Endothelial cell of umbilical vein (primary cell): Measurements from ENCODE around the gene NF1. TPM values are rescaled to one million over a fixed set of nuclear protein-coding genes. Genes with fewer than 3 reads are reported as not detected.

Experiments
- BruUV-seq: library from RNA; stranded (reverse); fragments of 400-500 nt; replicated peaks from 2 replicates; lab custom pipeline; 2021; lab: Mats Ljungman, UMichigan
- CTCF ChIA-PET: fragments of 300-600, 350-600 bp; sonication (Branson Sonifier 250); formaldehyde crosslinking; loops from one replicate; lab custom pipeline; 2021; ENCODE audit warnings: antibody characterized with exemption, inconsistent platforms; lab: Charles Lee
- POLR2A ChIA-PET: fragments of 300-600, 350-600 bp; sonication (Branson Sonifier 250); formaldehyde crosslinking; loops from one replicate; lab custom pipeline; 2021; ENCODE audit warnings: antibody characterized with exemption, inconsistent platforms; lab: Charles Lee
- DNase-seq: peaks from one replicate; pipeline ENCODE4 v3.0.0-alpha.2; 2011; ENCODE audit warnings: low read depth, low spot score
- FAIRE-seq: peaks from 2 replicates; lab custom pipeline; 2011; peaks lifted over from hg19 to GRCh38; lab: Jason Lieb, UNC
- H2AFZ ChIP-seq: 2 replicates; pipeline ENCODE4 v1.6.0; 2012; ENCODE audit warnings: low read depth, low read length, control low read depth, inconsistent platforms
- H3K27ac ChIP-seq: 2 replicates; pipeline ENCODE4 v1.5.1; 2011; ENCODE audit warnings: low read depth, mild to moderate bottlenecking, control low read depth, low read length, moderate library complexity; ENCODE audit not compliant: insufficient read depth
- H3K27me3 ChIP-seq, 2 experiments: 2 replicates each; pipeline versions ENCODE4 v1.6.0 to v1.6.1; 2011; ENCODE audit warnings: low read length in 2 of 2, mixed read lengths in 1 of 2; ENCODE audit not compliant: control insufficient read depth in 2 of 2, insufficient read depth in 2 of 2
- H3K36me3 ChIP-seq, 2 experiments: 2 replicates in 1 of 2; 3 replicates in 1 of 2; pipeline ENCODE4 v1.5.1; 2011; ENCODE audit warnings: low read length in 2 of 2, mild to moderate bottlenecking in 1 of 2, moderate library complexity in 1 of 2; ENCODE audit not compliant: control insufficient read depth in 2 of 2, insufficient read depth in 2 of 2; ENCODE audit errors: extremely low read depth in 1 of 2
- H3K4me1 ChIP-seq: 3 replicates; pipeline ENCODE4 v1.5.1; 2011; ENCODE audit warnings: mild to moderate bottlenecking, low read length; ENCODE audit not compliant: control insufficient read depth, insufficient read depth; ENCODE audit errors: extremely low read depth
- H3K4me2 ChIP-seq: 2 replicates; pipeline ENCODE4 v1.6.1; 2011; ENCODE audit warnings: low read length, control low read depth, mixed read lengths; ENCODE audit not compliant: insufficient read depth
- H3K4me3 ChIP-seq, 3 experiments: fragments of 200-600 bp in 1 of 3; sonication (generic), shearing (Covaris generic) in 1 of 3; replicated peaks in 1 of 3; 2 replicates each; pipeline ENCODE4 v1.5.1; 2011 to 2016; ENCODE audit warnings: control low read depth in 3 of 3, low read length in 3 of 3, mild to moderate bottlenecking in 2 of 3, inconsistent platforms in 1 of 3, low read depth in 1 of 3, moderate library complexity in 1 of 3; ENCODE audit not compliant: insufficient read depth in 1 of 3
- H3K79me2 ChIP-seq: 2 replicates; pipeline ENCODE4 v1.6.0; 2012; ENCODE audit warnings: low read length, inconsistent platforms; ENCODE audit not compliant: control insufficient read depth, insufficient read depth
- H3K9ac ChIP-seq: replicated peaks from 2 replicates; pipeline ENCODE3; 2011; ENCODE audit warnings: low read length, control low read depth; ENCODE audit not compliant: insufficient read depth; ENCODE audit errors: extremely low read depth
- H3K9me1 ChIP-seq: replicated peaks from 3 replicates; pipeline ENCODE4 v1.6.0; 2011; ENCODE audit warnings: mild to moderate bottlenecking, low read length; ENCODE audit not compliant: control insufficient read depth, insufficient read depth; ENCODE audit errors: extremely low read depth
- H3K9me3 ChIP-seq: replicated peaks from 2 replicates; pipeline ENCODE4 v1.5.1; 2012; ENCODE audit warnings: low read length, inconsistent platforms; ENCODE audit not compliant: control insufficient read depth, insufficient read depth
- H4K20me1 ChIP-seq: replicated peaks from 2 replicates; pipeline ENCODE3; 2011; ENCODE audit warnings: mild to moderate bottlenecking, low read length; ENCODE audit not compliant: control insufficient read depth, insufficient read depth; ENCODE audit errors: extremely low read depth
- EZH2 ChIP-seq: IDR thresholded peaks from 2 replicates; pipeline ENCODE4 v1.6.1; 2012; ENCODE audit warnings: borderline replicate concordance, low read depth, mild to moderate bottlenecking, moderate library complexity, low read length, inconsistent platforms; ENCODE audit not compliant: severe bottlenecking
- FOS ChIP-seq: IDR thresholded peaks from 2 replicates; pipeline ENCODE4 v1.6.1; 2011; ENCODE audit warnings: mild to moderate bottlenecking, low read length, moderate library complexity, borderline replicate concordance; ENCODE audit not compliant: insufficient read depth
- GATA2 ChIP-seq: IDR thresholded peaks from 2 replicates; pipeline ENCODE4 v1.7.0; 2011; ENCODE audit warnings: low read depth, mild to moderate bottlenecking, moderate library complexity, mixed read lengths, low read length; ENCODE audit not compliant: insufficient read length, insufficient read depth
- JUN ChIP-seq: IDR thresholded peaks from 2 replicates; pipeline ENCODE4 v1.6.1; 2011; ENCODE audit warnings: borderline replicate concordance, low read depth; ENCODE audit not compliant: insufficient read length, insufficient read depth
- MYC ChIP-seq: IDR thresholded peaks from one replicate; pipeline ENCODE4 v1.6.1; 2011; ENCODE audit warnings: mild to moderate bottlenecking, low read depth, low read length
- POLR2A ChIP-seq: IDR thresholded peaks from 2 replicates; pipeline ENCODE4 v1.6.1; 2012; ENCODE audit warnings: low read depth, mild to moderate bottlenecking, control low read depth, low read length
- POLR2AphosphoS5 ChIP-seq: IDR thresholded peaks from 2 replicates; pipeline ENCODE4 v1.6.1; 2012; ENCODE audit warnings: low read depth, mild to moderate bottlenecking, control low read depth, low read length, moderate library complexity; ENCODE audit not compliant: insufficient read depth
- dilution Hi-C: fragments of 300-500 bp; cut with MboI; formaldehyde crosslinking; loops from one replicate; pipeline ENCODE4 v1.15.0; 2019; ENCODE audit warnings: low sequenced_read_pairs; ENCODE audit not compliant: extremely low pct_ligation_motif_present
- intact Hi-C: fragments of 100-400 bp; cut with micrococcal nuclease; formaldehyde crosslinking; loops from one replicate; pipeline ENCODE4 v1.10.0; 2022
- polyA plus RNA-seq, 4 experiments: library from polyadenylated mRNA; depleted of rRNA in 3 of 4; stranded (reverse) in 3 of 4; unstranded in 1 of 4; fragments of >200 nt; gene quantifications; 2 replicates each; pipeline versions ENCODE4 v1.2.1 to v1.2.3, GENCODE V29; 2011 to 2012; ENCODE audit warnings: missing spikeins in 1 of 4
- total RNA-seq: library from RNA; stranded (reverse); gene quantifications from 2 replicates; pipeline ENCODE4 v1.2.3, GENCODE V29; 2021
- TF ChIP-seq, protein P1 (sequence below): IDR thresholded peaks from 2 replicates; pipeline ENCODE4 v1.6.1; 2011; ENCODE audit not compliant: insufficient read depth, insufficient read length
- TF ChIP-seq, protein P2 (sequence below), 2 donors: IDR thresholded peaks; 1 replicate in 1 of 2; 2 replicates in 1 of 2; pipeline ENCODE4 v1.5.1; 2011; ENCODE audit warnings: low read length in 2 of 2, mild to moderate bottlenecking in 2 of 2, moderate library complexity in 2 of 2, control low read depth in 1 of 2, inconsistent platforms in 1 of 2, low read depth in 1 of 2; ENCODE audit not compliant: insufficient read depth in 1 of 2; ENCODE audit errors: extremely low read depth in 1 of 2

NF1 gene
- total and polyA plus RNA-seq, 2 donors (not counting 3 experiments of a cell fraction or from before 2014, with no cell fraction given) = 13.7 to 42.4 TPM

DNA sequence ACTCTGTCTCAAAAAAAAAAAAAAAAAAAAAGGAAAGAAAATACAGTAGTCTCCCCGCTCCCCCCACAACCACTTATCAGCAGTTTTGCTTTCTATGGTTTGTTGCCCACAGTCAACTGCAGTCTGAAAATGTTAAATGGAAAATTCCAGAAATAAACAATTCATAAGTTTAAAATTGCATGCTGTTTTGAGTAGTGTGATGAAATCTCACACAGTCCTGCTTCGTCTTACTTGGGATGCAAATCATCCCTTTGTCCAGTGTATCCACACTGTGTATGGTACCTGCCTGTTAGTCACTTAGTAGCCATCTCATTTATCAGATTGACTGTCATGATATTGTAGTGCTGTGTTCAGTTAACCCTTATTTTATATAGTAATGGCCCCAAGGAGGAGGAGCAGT, 41.5 kb downstream of the NF1 start:
- ChIA-PET CTCF (no interaction called here), POLR2A (interaction anchor here (0.7 kb wide), 1 partner anchor 174 kb away, joined by 4 read pairs; no protein-coding TSS in a partner anchor)
- no peaks in the 10 kb centered on the region for H3K27me3 ChIP-seq
- H3K36me3 ChIP-seq = no peaks in the 10 kb centered on the region
- dilution Hi-C loops (no loop called here), intact Hi-C loops (no loop called here)
- H3K9me1 ChIP-seq = no peaks in the 10 kb centered on the region
- FAIRE-seq (no peak), DNase-seq (no peak)
- H3K4me2 ChIP-seq = no peak overlapping the region
- no peaks in the 10 kb centered on the region for H3K9me3 ChIP-seq
- no peak for TF ChIP-seq EZH2
- TF ChIP-seq FOS = no peak
- TF ChIP-seq MYC = no peak
- no peak for TF ChIP-seq POLR2A
- no peak for TF ChIP-seq POLR2AphosphoS5
- TF ChIP-seq, protein P1, sequence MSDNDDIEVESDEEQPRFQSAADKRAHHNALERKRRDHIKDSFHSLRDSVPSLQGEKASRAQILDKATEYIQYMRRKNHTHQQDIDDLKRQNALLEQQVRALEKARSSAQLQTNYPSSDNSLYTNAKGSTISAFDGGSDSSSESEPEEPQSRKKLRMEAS = no peak
- TF ChIP-seq GATA2 = no peak
- no peak overlapping the region for H3K9ac ChIP-seq
- H3K27ac ChIP-seq = no peak overlapping the region
- no peaks in the 10 kb centered on the region for H3K4me1 ChIP-seq
- H3K4me3 ChIP-seq = no peak overlapping the region
- no TSS peak for BruUV-seq
- no peak overlapping the region for H2AFZ ChIP-seq
- no peaks in the 10 kb centered on the region for H4K20me1 ChIP-seq
- peaks cover 18% of the 10 kb centered on the region for H3K79me2 ChIP-seq

GRCh38 chr17:31140111-31140510, 45.3 kb downstream of the NF1 start:
- BruUV-seq = no TSS peak

More at GRCh38 chr17:31140111-31140510, 45.3 kb downstream of the NF1 start:
- peaks cover 20% of the 10 kb centered on the region for H3K79me2 ChIP-seq
- FAIRE-seq = no peak
- no peak overlapping the region for H3K27ac ChIP-seq
- intact Hi-C loops (no loop called here), dilution Hi-C loops (no loop called here)
- no peak for DNase-seq
- H3K27me3 ChIP-seq = no peaks in the 10 kb centered on the region
- H3K9ac ChIP-seq = no peak overlapping the region
- POLR2A ChIA-PET = no interaction called here
- CTCF ChIA-PET = no interaction called here
- no peaks in the 10 kb centered on the region for H3K9me3 ChIP-seq
- no peak overlapping the region for H2AFZ ChIP-seq
- TF ChIP-seq JUN = no peak
- TF ChIP-seq FOS = no peak
- no peak for TF ChIP-seq POLR2AphosphoS5
- no peak for TF ChIP-seq MYC
- TF ChIP-seq, protein P1 = no peak
- TF ChIP-seq, protein P2, sequence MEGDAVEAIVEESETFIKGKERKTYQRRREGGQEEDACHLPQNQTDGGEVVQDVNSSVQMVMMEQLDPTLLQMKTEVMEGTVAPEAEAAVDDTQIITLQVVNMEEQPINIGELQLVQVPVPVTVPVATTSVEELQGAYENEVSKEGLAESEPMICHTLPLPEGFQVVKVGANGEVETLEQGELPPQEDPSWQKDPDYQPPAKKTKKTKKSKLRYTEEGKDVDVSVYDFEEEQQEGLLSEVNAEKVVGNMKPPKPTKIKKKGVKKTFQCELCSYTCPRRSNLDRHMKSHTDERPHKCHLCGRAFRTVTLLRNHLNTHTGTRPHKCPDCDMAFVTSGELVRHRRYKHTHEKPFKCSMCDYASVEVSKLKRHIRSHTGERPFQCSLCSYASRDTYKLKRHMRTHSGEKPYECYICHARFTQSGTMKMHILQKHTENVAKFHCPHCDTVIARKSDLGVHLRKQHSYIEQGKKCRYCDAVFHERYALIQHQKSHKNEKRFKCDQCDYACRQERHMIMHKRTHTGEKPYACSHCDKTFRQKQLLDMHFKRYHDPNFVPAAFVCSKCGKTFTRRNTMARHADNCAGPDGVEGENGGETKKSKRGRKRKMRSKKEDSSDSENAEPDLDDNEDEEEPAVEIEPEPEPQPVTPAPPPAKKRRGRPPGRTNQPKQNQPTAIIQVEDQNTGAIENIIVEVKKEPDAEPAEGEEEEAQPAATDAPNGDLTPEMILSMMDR (IDR thresholded peaks at IDR 0.05; ENCODE audit: extremely low read depth in 1 of 2, insufficient read depth in 1 of 2, low read depth in 1 of 2, low read length in 2 of 2) = no peak
- no peak for TF ChIP-seq POLR2A
- TF ChIP-seq GATA2 = no peak
- no peak for TF ChIP-seq EZH2
- H3K4me1 ChIP-seq = no peaks in the 10 kb centered on the region
- no peak overlapping the region for H3K4me2 ChIP-seq
- no peaks in the 10 kb centered on the region for H3K36me3 ChIP-seq
- no peaks in the 10 kb centered on the region for H4K20me1 ChIP-seq
- no peaks in the 10 kb centered on the region for H3K9me1 ChIP-seq
- no peak overlapping the region for H3K4me3 ChIP-seq
